ENCODE measurements around the gene GUCD1. TPM values are rescaled to one million over a fixed set of nuclear protein-coding genes. Genes with fewer than 3 reads are reported as not detected.

The GUCD1 gene
- total and polyA plus RNA-seq, 12 donors = 97.0 to 273 (median 168) TPM

GRCh38 chr22:24590596-24591173 is 35.7 kb upstream of the GUCD1 start:
- Histone ChIP-seq H3K36me3 (peaks cover 0 to 40% (median 0%) of the 10 kb centered on the region in 9 donors), H3K4me3 (no peak overlapping the region), H3K27ac (no peak overlapping the region), H3K9me3 (no peaks in the 10 kb centered on the region), H3K4me1 (peaks cover 0 to 18% (median 9%) of the 10 kb centered on the region in 9 donors), H3K27me3 (no peaks in the 10 kb centered on the region)
- TF ChIP-seq CTCF (IDR thresholded peaks at IDR 0.05) = no peak
- intact Hi-C loops (cut with DNase I) = no loop called here
- WGBS, 2 donors = 96 to 99% methylated on average over 12 of the region's 12 CpGs
- no peak for ATAC-seq
- no peak for DNase-seq

- peaks cover 0 to 20% (median 9%) of the 10 kb centered on the region in 9 donors for H3K4me1 ChIP-seq
- no peak overlapping the region for H3K27ac ChIP-seq
- ATAC-seq (no peak), DNase-seq (no peak)
- H3K4me3 ChIP-seq = no peak overlapping the region
- WGBS, 2 donors = 93 to 94% methylated on average over 7 of the region's 7 CpGs
- no peaks in the 10 kb centered on the region for H3K9me3 ChIP-seq
- intact Hi-C loops (cut with DNase I) = no loop called here
- no peak for TF ChIP-seq CTCF (IDR thresholded peaks at IDR 0.05)
- H3K27me3 ChIP-seq = no peaks in the 10 kb centered on the region
- peaks cover 0 to 45% (median 0%) of the 10 kb centered on the region in 9 donors for H3K36me3 ChIP-seq
Observed at GRCh38 chr22:24589518-24590030, 34.6 kb upstream of the GUCD1 start.

GRCh38 chr22:24588757-24589481 is 34.0 kb upstream of the GUCD1 start:
- DNase-seq (no peak), ATAC-seq (no peak)
- TF ChIP-seq CTCF (IDR thresholded peaks at IDR 0.05) = no peak
- Histone ChIP-seq H3K4me1 (peaks cover 0 to 27% (median 10%) of the 10 kb centered on the region in 9 donors), H3K4me3 (no peak overlapping the region), H3K36me3 (peaks cover 0 to 45% (median 0%) of the 10 kb centered on the region in 9 donors), H3K9me3 (no peaks in the 10 kb centered on the region), H3K27me3 (no peaks in the 10 kb centered on the region), H3K27ac (no peak overlapping the region)
- intact Hi-C loops (cut with DNase I) = no loop called here
- WGBS, 2 donors = 91 to 97% methylated on average over 21 of the region's 21 CpGs

DNA sequence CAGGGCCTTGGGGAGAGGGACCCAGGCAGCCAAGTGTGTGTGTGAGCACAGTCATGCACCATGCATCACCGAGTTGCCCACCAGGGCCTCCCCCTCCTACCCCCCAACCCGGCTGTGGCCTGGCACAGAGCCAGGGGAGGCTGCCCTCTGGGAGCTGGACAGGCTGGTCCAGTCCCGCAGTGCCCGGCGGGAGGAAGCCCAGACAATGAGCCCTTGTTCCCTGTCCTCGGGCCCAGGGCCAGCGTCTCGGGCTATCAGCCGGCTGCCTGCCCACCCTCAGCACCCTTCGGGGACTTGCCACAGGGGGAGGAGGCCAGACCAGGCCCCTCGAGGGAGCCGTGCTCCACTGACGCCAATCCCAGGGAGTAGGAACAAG is 33.4 kb upstream of the GUCD1 start:
- no peak for TF ChIP-seq CTCF (IDR thresholded peaks at IDR 0.05)
- Histone ChIP-seq H3K27ac (no peak overlapping the region), H3K36me3 (peaks cover 0 to 45% (median 0%) of the 10 kb centered on the region in 9 donors), H3K27me3 (no peaks in the 10 kb centered on the region), H3K4me3 (no peak overlapping the region), H3K9me3 (no peaks in the 10 kb centered on the region), H3K4me1 (peaks cover 0 to 29% (median 10%) of the 10 kb centered on the region in 9 donors)
- intact Hi-C loops (cut with DNase I) = no loop called here
- 67% methylated on average over 13 of the region's 13 CpGs for WGBS, 2 donors
- peak in 1 of 2 donors; percentile 34 for DNase-seq
- ATAC-seq = no peak

Measured in heart right ventricle (tissue), 16 donors.